GM18507 (cell line): Measurements from ENCODE around the gene SLC17A2.

ENCODE experiments used
- DNase-seq: peaks from one replicate; pipeline ENCODE4 v3.0.0; 2011; ENCODE audit warnings: low read depth; ENCODE audit not compliant: insufficient read length; ENCODE audit errors: extremely low spot score
- FAIRE-seq: peaks from 2 replicates; lab custom pipeline; 2011; peaks lifted over from hg19 to GRCh38; lab: Jason Lieb, UNC

SLC17A2 gene

DNA sequence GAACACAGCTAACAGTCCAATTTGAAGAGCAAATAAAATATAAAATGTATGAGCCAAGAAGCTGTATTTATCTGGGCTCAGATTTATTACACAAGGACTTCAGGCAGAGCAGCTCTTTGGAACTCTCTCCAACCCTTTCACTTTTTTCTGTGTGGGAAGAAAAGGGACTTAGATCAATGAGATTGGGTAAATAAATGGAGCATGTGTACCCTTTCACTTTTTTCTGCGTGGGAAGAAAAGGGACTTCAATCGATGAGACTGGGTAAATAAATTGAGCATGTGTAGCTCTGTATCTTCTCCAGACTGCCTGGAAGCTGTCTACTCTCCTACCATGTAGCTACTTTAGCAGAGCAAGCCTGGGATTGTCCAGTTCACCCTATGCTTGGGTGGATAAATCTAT is 67.1 kb downstream of the SLC17A2 start:
- no peak for DNase-seq
- FAIRE-seq: no peak
